Measurements from ENCODE around the gene RPS24.

RPS24 gene

DNA sequence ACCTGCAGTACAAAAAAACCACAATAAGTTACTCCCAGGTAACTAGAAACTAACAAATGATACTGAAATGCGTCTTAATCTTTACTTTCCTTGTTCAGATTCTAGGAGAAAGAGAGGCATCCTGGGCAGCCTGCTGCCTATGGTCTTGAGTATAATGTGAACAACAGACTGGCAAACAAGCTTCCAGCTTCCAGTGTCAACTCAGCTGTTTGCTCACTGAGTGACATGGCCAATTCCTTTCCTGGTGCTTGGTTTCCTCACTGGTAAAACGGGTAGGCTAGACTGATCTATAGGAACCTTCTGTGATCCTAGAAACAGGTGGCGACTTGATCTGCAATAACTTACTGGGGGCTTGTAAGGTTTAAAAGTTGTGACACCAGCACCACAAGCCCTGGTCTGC lies 14.4 kb upstream of the RPS24 start:
- no peak overlapping the region for H3K4me3 ChIP-seq (ENCODE audit: low read depth, low read length)
- no peak overlapping the region for H3K27ac ChIP-seq
- H3K36me3 ChIP-seq, result peaks cover 95% of the 10 kb centered on the region
- no peaks in the 10 kb centered on the region for H3K27me3 ChIP-seq (ENCODE audit: insufficient read depth, low read depth, severe bottlenecking)
- no peaks in the 10 kb centered on the region for H3K9me3 ChIP-seq (ENCODE audit: severe bottlenecking)
- no peak for TF ChIP-seq CTCF (IDR thresholded peaks at IDR 0.05; ENCODE audit: low read depth, low read length)
- DNase-seq, result no peak

- H3K4me3 ChIP-seq (ENCODE audit: low read depth, low read length), result no peak overlapping the region
- H3K36me3 ChIP-seq, result peaks cover 93% of the 10 kb centered on the region
- no peaks in the 10 kb centered on the region for H3K27me3 ChIP-seq (ENCODE audit: insufficient read depth, low read depth, severe bottlenecking)
- no peak for DNase-seq
- H3K9me3 ChIP-seq (ENCODE audit: severe bottlenecking), result no peaks in the 10 kb centered on the region
- no peak for TF ChIP-seq CTCF (IDR thresholded peaks at IDR 0.05; ENCODE audit: low read depth, low read length)
- no peak overlapping the region for H3K27ac ChIP-seq
These were observed 12.5 kb upstream of the RPS24 start for GRCh38 chr10:78021201-78021600.

DNA sequence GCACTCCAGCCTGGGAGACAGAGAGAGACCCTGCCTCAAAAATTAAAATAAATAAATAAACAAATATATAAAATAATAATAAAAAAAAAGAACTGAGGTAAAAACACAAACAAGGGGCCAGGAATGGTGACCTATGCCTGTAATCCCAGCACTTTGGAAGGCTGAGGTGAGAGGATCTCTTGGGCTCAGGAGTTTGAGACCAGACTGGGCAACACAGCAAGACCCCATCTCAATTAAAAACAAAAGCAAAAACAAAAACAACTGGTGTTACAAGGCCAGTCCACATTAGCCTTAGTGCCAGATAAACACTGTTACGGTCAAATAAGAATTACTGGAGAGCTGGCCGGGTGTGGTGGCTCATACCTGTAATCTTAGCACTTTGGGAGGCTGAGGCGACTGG lies 9.9 kb upstream of the RPS24 start:
- Histone ChIP-seq H3K9me3 (ENCODE audit: severe bottlenecking) (no peaks in the 10 kb centered on the region), H3K27me3 (ENCODE audit: insufficient read depth, low read depth, severe bottlenecking) (no peaks in the 10 kb centered on the region), H3K4me3 (ENCODE audit: low read depth, low read length) (no peak overlapping the region), H3K27ac (no peak overlapping the region), H3K36me3 (peaks cover 86% of the 10 kb centered on the region)
- no peak for DNase-seq
- no peak for TF ChIP-seq CTCF (IDR thresholded peaks at IDR 0.05; ENCODE audit: low read depth, low read length)

DNA sequence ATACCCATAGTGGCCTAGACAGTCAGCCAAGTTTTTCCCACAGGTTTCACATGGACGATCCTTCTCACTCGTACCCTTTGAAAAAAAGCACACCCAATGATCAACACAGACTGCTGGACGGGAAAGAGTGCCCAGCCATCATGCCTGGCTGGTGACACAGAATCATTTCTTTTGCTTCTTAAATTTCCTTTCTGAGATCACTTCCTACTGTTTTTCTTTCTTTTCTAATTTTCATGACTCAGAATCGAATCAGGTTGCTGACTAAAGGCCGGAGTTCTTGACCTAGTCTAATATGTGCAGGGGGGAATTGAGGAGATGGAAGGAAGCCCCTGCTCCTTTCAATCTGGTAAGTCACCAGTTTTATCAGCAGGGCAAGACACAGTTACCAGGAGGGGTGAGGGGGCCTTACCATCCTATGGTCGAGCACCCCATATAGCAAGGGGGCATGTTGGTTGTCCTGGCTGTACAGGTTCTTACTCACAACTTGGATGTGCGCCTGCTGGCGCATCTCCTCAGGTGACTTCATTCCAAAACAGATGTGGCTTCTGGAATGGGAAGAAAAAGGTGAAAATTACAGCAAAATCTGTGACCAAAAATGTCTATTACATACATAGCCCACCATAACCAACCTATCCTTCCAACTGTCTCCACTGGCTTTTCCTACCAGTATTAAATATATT lies 7.8 kb upstream of the RPS24 start:
- Histone ChIP-seq H3K27ac (no peak overlapping the region), H3K36me3 (peaks cover 71% of the 10 kb centered on the region), H3K4me3 (ENCODE audit: low read depth, low read length) (no peak overlapping the region), H3K27me3 (ENCODE audit: insufficient read depth, low read depth, severe bottlenecking) (no peaks in the 10 kb centered on the region), H3K9me3 (ENCODE audit: severe bottlenecking) (no peaks in the 10 kb centered on the region)
- no peak for TF ChIP-seq CTCF (IDR thresholded peaks at IDR 0.05; ENCODE audit: low read depth, low read length)
- DNase-seq, result no peak

DNA sequence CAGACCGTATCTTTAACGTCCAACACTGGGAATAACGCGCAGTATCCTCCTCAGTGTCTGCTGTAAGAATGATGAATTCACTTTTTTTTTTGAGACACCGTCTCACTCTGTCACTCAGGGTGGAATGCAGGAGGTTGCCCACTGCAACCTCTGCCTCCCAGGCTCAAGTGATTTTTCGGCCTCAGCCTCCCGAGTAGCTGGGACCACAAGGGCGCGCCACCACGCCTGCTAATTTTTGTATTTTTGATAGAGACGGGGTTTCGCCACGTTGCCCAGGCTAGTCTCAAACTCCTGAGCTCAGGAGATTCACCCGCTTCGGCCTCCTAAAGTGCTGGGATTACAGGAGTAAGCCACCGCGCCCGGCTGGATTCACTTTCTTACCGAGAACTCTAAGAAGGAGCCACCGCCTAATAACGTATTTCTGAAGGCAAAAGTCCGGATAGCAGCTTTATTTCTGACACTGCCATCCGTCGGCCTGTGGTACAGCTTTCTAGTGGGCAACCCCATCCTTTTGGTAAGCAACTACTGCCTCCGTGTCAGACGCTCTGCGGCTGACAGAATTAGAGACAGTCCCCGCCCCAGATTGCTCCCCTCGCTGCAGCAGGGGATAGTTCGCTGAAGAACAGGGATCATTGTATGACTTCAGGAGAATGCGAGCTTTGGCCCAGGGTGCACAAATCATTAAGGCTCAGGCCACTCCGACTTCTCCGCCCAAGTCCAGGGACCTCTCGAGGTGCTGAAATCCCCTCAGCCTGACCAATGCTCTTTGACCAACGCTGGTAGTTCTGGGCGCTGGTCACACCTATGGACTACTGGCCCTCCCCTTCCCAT lies 5.0 kb upstream of the RPS24 start:
- no peaks in the 10 kb centered on the region for H3K27me3 ChIP-seq (ENCODE audit: insufficient read depth, low read depth, severe bottlenecking)
- peak; percentile 13 for DNase-seq
- H3K27ac ChIP-seq, result peak overlapping the region; percentile 74
- TF ChIP-seq CTCF (IDR thresholded peaks at IDR 0.05; ENCODE audit: low read depth, low read length), result no peak
- no peaks in the 10 kb centered on the region for H3K9me3 ChIP-seq (ENCODE audit: severe bottlenecking)
- peaks cover 42% of the 10 kb centered on the region for H3K36me3 ChIP-seq
- H3K4me3 ChIP-seq (ENCODE audit: low read depth, low read length), result peak overlapping the region; percentile 100

Data from WERI-Rb-1 (cell line).